Panc1 (cell line): ENCODE data around the gene EVL. TPM values are rescaled to one million over a fixed set of nuclear protein-coding genes. Genes with fewer than 3 reads are reported as not detected.

Experiments
- ATAC-seq: fragments of 200-7000 bp; cut with Tn5 transposase; 2 replicates; pipeline ENCODE4 v1.9.1; 2020; ENCODE audit warnings: mild to moderate bottlenecking, moderate library complexity
- BruUV-seq: library from RNA; stranded (reverse); fragments of 400-500 nt; replicated peaks from 2 replicates; lab custom pipeline; 2021; lab: Mats Ljungman, UMichigan
- CTCF ChIA-PET: fragments of 300-600 bp; sonication (Branson Sonifier 250); formaldehyde crosslinking; loops from one replicate; lab custom pipeline; 2022; ENCODE audit warnings: antibody characterized with exemption; lab: Charles Lee
- POLR2A ChIA-PET: fragments of 300-600 bp; sonication (Branson Sonifier 250); formaldehyde crosslinking; loops from one replicate; lab custom pipeline; 2022; ENCODE audit warnings: antibody characterized with exemption; lab: Charles Lee
- DNase-seq: peaks from one replicate; pipeline ENCODE4 v3.0.0-alpha.2; 2010; ENCODE audit warnings: low read depth, low spot score
- H3K27ac ChIP-seq: 2 replicates; pipeline ENCODE4 v1.5.1; 2011; ENCODE audit warnings: mild to moderate bottlenecking, low read length, inconsistent platforms
- H3K27me3 ChIP-seq: fragments of 200-500 bp; sonication (Bioruptor generic); 2 replicates; pipeline ENCODE4 v1.6.0; 2014; ENCODE audit warnings: low read length, inconsistent platforms; ENCODE audit not compliant: control insufficient read depth, insufficient read depth
- H3K36me3 ChIP-seq: fragments of 200-500 bp; sonication (Bioruptor generic); 2 replicates; pipeline ENCODE4 v1.5.1; 2014; ENCODE audit warnings: inconsistent platforms, mild to moderate bottlenecking, low read length, moderate library complexity; ENCODE audit not compliant: control insufficient read depth, insufficient read depth
- H3K4me1 ChIP-seq: 2 replicates; pipeline ENCODE4 v1.5.1; 2011; ENCODE audit warnings: inconsistent platforms, mild to moderate bottlenecking, low read length, moderate library complexity; ENCODE audit not compliant: control insufficient read depth, insufficient read depth
- H3K4me3 ChIP-seq, 2 experiments: 2 replicates each; pipeline ENCODE4 v1.5.1; 2011 to 2012; ENCODE audit warnings: low read depth in 2 of 2, low read length in 2 of 2, mild to moderate bottlenecking in 2 of 2, inconsistent platforms in 1 of 2, moderate library complexity in 1 of 2
- H3K9me3 ChIP-seq: fragments of 200-500 bp; sonication (Bioruptor generic); 2 replicates; pipeline ENCODE4 v1.5.1; 2014; ENCODE audit warnings: low read depth, mild to moderate bottlenecking, inconsistent platforms, low read length, moderate library complexity; ENCODE audit not compliant: control insufficient read depth, insufficient read depth
- CTCF ChIP-seq: fragments of 450-650 bp; IDR thresholded peaks from 2 replicates; pipeline ENCODE4 v1.5.1; 2017; ENCODE audit warnings: mild to moderate bottlenecking
- POLR2AphosphoS5 ChIP-seq: IDR thresholded peaks from 2 replicates; pipeline ENCODE4 v1.6.1; 2012; ENCODE audit warnings: mild to moderate bottlenecking, low read depth, low read length, moderate library complexity
- REST ChIP-seq, 2 experiments: IDR thresholded peaks; 2 replicates each; pipeline ENCODE4 v1.6.1; 2011 to 2012; ENCODE audit warnings: low read depth in 2 of 2, control low read depth in 1 of 2, low read length in 1 of 2, mild to moderate bottlenecking in 1 of 2, moderate library complexity in 1 of 2; ENCODE audit not compliant: insufficient read depth in 1 of 2
- SIN3A ChIP-seq: IDR thresholded peaks from 2 replicates; pipeline ENCODE4 v1.6.1; 2012; ENCODE audit warnings: low read depth, mild to moderate bottlenecking, low read length, moderate library complexity, borderline replicate concordance; ENCODE audit not compliant: insufficient read depth
- TCF7L2 ChIP-seq: IDR thresholded peaks from 2 replicates; pipeline ENCODE4 v1.6.1; 2011; ENCODE audit warnings: mild to moderate bottlenecking, low read depth, low read length, inconsistent platforms
- in situ Hi-C: cut with HindIII; loops from 2 replicates; pipeline ENCODE4 v1.10.0; 2016; ENCODE audit warnings: low sequenced_read_pairs, low pct_unique_long_range_greater_than_20kb
- intact Hi-C: fragments of 100-400 bp; cut with micrococcal nuclease; formaldehyde crosslinking; loops from one replicate; pipeline ENCODE4 v1.10.0; 2022; ENCODE audit not compliant: unreplicated experiment
- total RNA-seq: library from RNA; stranded (reverse); gene quantifications from one replicate; pipeline ENCODE4 v1.2.1, GENCODE V29; 2021; ENCODE audit not compliant: unreplicated experiment

EVL gene
- total RNA-seq, 1 experiment from 2014 or later = 38.3 TPM

GRCh38 chr14:100130521-100130920, 65.3 kb downstream of the EVL start:
- no peak overlapping the region for H3K4me3 ChIP-seq
- CTCF ChIA-PET = no interaction called here
- intact Hi-C loops = no loop called here
- no TSS peak for BruUV-seq
- POLR2A ChIA-PET = no interaction called here
- DNase-seq = no peak
- ATAC-seq = no peak
- H3K36me3 ChIP-seq = no peaks in the 10 kb centered on the region
- H3K9me3 ChIP-seq = no peaks in the 10 kb centered on the region
- in situ Hi-C loops = no loop called here
- no peaks in the 10 kb centered on the region for H3K27me3 ChIP-seq
- TF ChIP-seq SIN3A (no peak), REST (IDR thresholded peaks at IDR 0.05; ENCODE audit: insufficient read depth in 1 of 2, low read depth in 2 of 2, low read length in 1 of 2) (no peak), CTCF (no peak), POLR2AphosphoS5 (no peak), TCF7L2 (no peak)
- H3K4me1 ChIP-seq = no peaks in the 10 kb centered on the region
- no peak overlapping the region for H3K27ac ChIP-seq

GRCh38 chr14:100131181-100131580, 66.0 kb downstream of the EVL start:
- no peaks in the 10 kb centered on the region for H3K4me1 ChIP-seq

More at GRCh38 chr14:100131181-100131580, 66.0 kb downstream of the EVL start:
- intact Hi-C loops (no loop called here), in situ Hi-C loops (no loop called here)
- H3K36me3 ChIP-seq = no peaks in the 10 kb centered on the region
- POLR2A ChIA-PET = no interaction called here
- no peak overlapping the region for H3K4me3 ChIP-seq
- H3K27me3 ChIP-seq = no peaks in the 10 kb centered on the region
- H3K27ac ChIP-seq = no peak overlapping the region
- CTCF ChIA-PET = no interaction called here
- TF ChIP-seq REST (IDR thresholded peaks at IDR 0.05; ENCODE audit: insufficient read depth in 1 of 2, low read depth in 2 of 2, low read length in 1 of 2) (no peak), POLR2AphosphoS5 (no peak), CTCF (no peak), SIN3A (no peak), TCF7L2 (no peak)
- ATAC-seq (no peak), DNase-seq (no peak)
- H3K9me3 ChIP-seq = no peaks in the 10 kb centered on the region
- BruUV-seq = no TSS peak
